Karpas-422 (cell line): ENCODE data around the gene ZDBF2. TPM values are rescaled to one million over a fixed set of nuclear protein-coding genes. Genes with fewer than 3 reads are reported as not detected.
"Not testable (repeated sequence)": the region's sequence is repeated elsewhere in the genome, so short reads cannot be mapped to it uniquely, and the experiment has no call there.

Experiments used
- DNase-seq: peaks from one replicate; pipeline ENCODE4 v3.0.0-alpha.2; 2015
- H2AFZ ChIP-seq: fragments of 200-600 bp; sonication (generic); 2 replicates; pipeline ENCODE4 v1.6.1; 2014; ENCODE audit warnings: antibody characterized with exemption, low read length, mixed read lengths
- H3K27ac ChIP-seq: fragments of 200-600 bp; sonication (generic); 2 replicates; pipeline ENCODE4 v1.5.1; 2014; ENCODE audit warnings: mild to moderate bottlenecking, low read length, moderate library complexity
- H3K27me3 ChIP-seq: fragments of 200-600 bp; sonication (generic); 2 replicates; pipeline ENCODE4 v1.6.1; 2014; ENCODE audit warnings: low read length, mixed read lengths
- H3K36me3 ChIP-seq: fragments of 200-600 bp; sonication (generic); 2 replicates; pipeline ENCODE4 v1.6.1; 2014; ENCODE audit warnings: low read length, mixed read lengths; ENCODE audit not compliant: insufficient read depth
- H3K4me1 ChIP-seq: fragments of 200-600 bp; sonication (generic); 2 replicates; pipeline ENCODE4 v1.6.1; 2014; ENCODE audit warnings: mild to moderate bottlenecking, low read length, mixed read lengths
- H3K4me2 ChIP-seq: fragments of 200-600 bp; sonication (generic); 2 replicates; pipeline ENCODE4 v1.6.1; 2014; ENCODE audit warnings: low read length, low read depth, mild to moderate bottlenecking; ENCODE audit not compliant: poor library complexity, severe bottlenecking
- H3K4me3 ChIP-seq: fragments of 200-600 bp; sonication (generic); 2 replicates; pipeline ENCODE4 v1.5.1; 2014; ENCODE audit warnings: mild to moderate bottlenecking, antibody characterized with exemption, low read length, mixed read lengths
- H3K79me2 ChIP-seq: fragments of 200-600 bp; sonication (generic); 2 replicates; pipeline ENCODE4 v1.6.1; 2014; ENCODE audit warnings: mild to moderate bottlenecking, low read length, mixed read lengths
- H3K9ac ChIP-seq: fragments of 200-600 bp; sonication (generic); 2 replicates; pipeline ENCODE4 v1.6.0; 2014; ENCODE audit warnings: low read length
- H3K9me2 ChIP-seq: fragments of 200-600 bp; sonication (generic), shearing (Covaris generic); replicated peaks from 2 replicates; pipeline ENCODE4 v1.6.0; 2014; ENCODE audit warnings: mild to moderate bottlenecking, low read length, moderate library complexity; ENCODE audit not compliant: insufficient read depth
- H3K9me3 ChIP-seq: fragments of 300-700, 200-600 bp; sonication (generic); 2 replicates; pipeline ENCODE4 v1.6.1; 2014; ENCODE audit warnings: low read length, mixed read lengths
- H4K20me1 ChIP-seq: fragments of 200-600 bp; sonication (generic); 2 replicates; pipeline ENCODE4 v1.6.1; 2014; ENCODE audit warnings: mild to moderate bottlenecking, antibody characterized with exemption, low read length, low read depth; ENCODE audit not compliant: insufficient read depth
- total RNA-seq: library from RNA; depleted of rRNA; stranded (reverse); fragments of >200 nt; shearing (Covaris generic); gene quantifications from 2 replicates; pipeline ENCODE4 v1.2.3, GENCODE V29; 2014; ENCODE audit warnings: low replicate concordance; rRNA removed

Gene ZDBF2
- total RNA-seq, result 1.9 and 2.5 TPM in 2 replicates

GRCh38 chr2:206274434-206275311, at the start of gene ZDBF2:
Gene ZDBF2 (plus strand): TSS chr2:206274663. CDS start chr2:206281850, 7,187 bp downstream.
- Histone ChIP-seq H4K20me1 (no peaks in the 10 kb centered on the region), H3K9me2 (no peaks in the 10 kb centered on the region), H3K4me1 (peaks cover 10% of the 10 kb centered on the region), H3K9me3 (no peaks in the 10 kb centered on the region), H3K79me2 (no peaks in the 10 kb centered on the region), H3K27ac (no peak within 1 kb of the TSS), H3K9ac (peak within 1 kb of the TSS; percentile 72), H3K4me2 (peak within 1 kb of the TSS; percentile 70), H2AFZ (peak within 1 kb of the TSS; percentile 53), H3K27me3 (no peaks in the 10 kb centered on the region), H3K36me3 (no peaks in the 10 kb centered on the region), H3K4me3 (peak within 1 kb of the TSS; percentile 73)
- peak; percentile 56 for DNase-seq

- Histone ChIP-seq H3K9me3 (no peaks in the 10 kb centered on the region), H3K9ac (no peak overlapping the region), H4K20me1 (no peaks in the 10 kb centered on the region), H3K36me3 (no peaks in the 10 kb centered on the region), H3K4me2 (no peak overlapping the region), H3K4me1 (peaks cover 5% of the 10 kb centered on the region), H2AFZ (no peak overlapping the region), H3K4me3 (no peak overlapping the region), H3K79me2 (no peaks in the 10 kb centered on the region), H3K27me3 (no peaks in the 10 kb centered on the region), H3K27ac (no peak overlapping the region), H3K9me2 (no peaks in the 10 kb centered on the region)
- DNase-seq, result no peak
Observed at GRCh38 chr2:206225435-206226232, 48.8 kb upstream of the ZDBF2 start.

- H3K36me3 ChIP-seq, H2AFZ ChIP-seq, H3K4me2 ChIP-seq, DNase-seq, H3K27ac ChIP-seq, H4K20me1 ChIP-seq, H3K4me1 ChIP-seq, H3K9ac ChIP-seq, H3K4me3 ChIP-seq, H3K9me3 ChIP-seq, H3K27me3 ChIP-seq, H3K9me2 ChIP-seq, H3K79me2 ChIP-seq: not testable (repeated sequence)
Observed at GRCh38 chr2:206228636-206229035, 45.8 kb upstream of the ZDBF2 start.

GRCh38 chr2:206229642-206230041, 44.8 kb upstream of the ZDBF2 start:
- no peak overlapping the region for H3K9ac ChIP-seq
- no peaks in the 10 kb centered on the region for H3K36me3 ChIP-seq
- H3K79me2 ChIP-seq, result no peaks in the 10 kb centered on the region
- no peaks in the 10 kb centered on the region for H3K4me1 ChIP-seq
- no peak overlapping the region for H2AFZ ChIP-seq
- H3K4me3 ChIP-seq, result no peak overlapping the region
- DNase-seq, result no peak
- H4K20me1 ChIP-seq, result no peaks in the 10 kb centered on the region
- no peaks in the 10 kb centered on the region for H3K9me3 ChIP-seq
- no peaks in the 10 kb centered on the region for H3K9me2 ChIP-seq
- no peaks in the 10 kb centered on the region for H3K27me3 ChIP-seq
- H3K4me2 ChIP-seq, result no peak overlapping the region
- no peak overlapping the region for H3K27ac ChIP-seq

- H2AFZ ChIP-seq, result no peak overlapping the region
- no peaks in the 10 kb centered on the region for H3K9me2 ChIP-seq
- no peak for DNase-seq
- H3K4me1 ChIP-seq, result no peaks in the 10 kb centered on the region
- no peak overlapping the region for H3K27ac ChIP-seq
- H3K4me3 ChIP-seq, result no peak overlapping the region
- H3K36me3 ChIP-seq, result no peaks in the 10 kb centered on the region
- no peaks in the 10 kb centered on the region for H3K27me3 ChIP-seq
- no peaks in the 10 kb centered on the region for H3K9me3 ChIP-seq
- H3K79me2 ChIP-seq, result no peaks in the 10 kb centered on the region
- H4K20me1 ChIP-seq, result no peaks in the 10 kb centered on the region
- no peak overlapping the region for H3K4me2 ChIP-seq
- no peak overlapping the region for H3K9ac ChIP-seq
Observed at GRCh38 chr2:206230060-206230762, 44.3 kb upstream of the ZDBF2 start.

- Histone ChIP-seq H3K9me3 (no peaks in the 10 kb centered on the region), H3K9me2 (no peaks in the 10 kb centered on the region), H3K27me3 (no peaks in the 10 kb centered on the region), H3K9ac (no peak overlapping the region), H3K4me3 (no peak overlapping the region), H2AFZ (no peak overlapping the region), H3K4me2 (no peak overlapping the region), H3K4me1 (no peaks in the 10 kb centered on the region), H4K20me1 (no peaks in the 10 kb centered on the region), H3K79me2 (no peaks in the 10 kb centered on the region), H3K27ac (no peak overlapping the region), H3K36me3 (no peaks in the 10 kb centered on the region)
- no peak for DNase-seq
Observed at GRCh38 chr2:206231669-206232286, 42.7 kb upstream of the ZDBF2 start.

GRCh38 chr2:206232287-206233035, 42.0 kb upstream of the ZDBF2 start:
- Histone ChIP-seq H3K4me1 (no peaks in the 10 kb centered on the region), H3K9me2 (no peaks in the 10 kb centered on the region), H2AFZ (no peak overlapping the region), H3K9me3 (no peaks in the 10 kb centered on the region), H3K79me2 (no peaks in the 10 kb centered on the region), H3K9ac (no peak overlapping the region), H3K4me3 (no peak overlapping the region), H3K27me3 (no peaks in the 10 kb centered on the region), H4K20me1 (no peaks in the 10 kb centered on the region), H3K4me2 (no peak overlapping the region), H3K27ac (no peak overlapping the region), H3K36me3 (no peaks in the 10 kb centered on the region)
- DNase-seq, result no peak
